IPS-20b (cell line): ENCODE results near the gene IHH.

Experiments
- H3K27ac ChIP-seq: one replicate; pipeline ENCODE4 v1.5.1; 2013; ENCODE audit warnings: low read length
- H3K27me3 ChIP-seq: 2 replicates; pipeline ENCODE4 v1.6.1; 2013; ENCODE audit warnings: mild to moderate bottlenecking, low read length, inconsistent platforms; ENCODE audit not compliant: insufficient read depth
- H3K36me3 ChIP-seq: 2 replicates; pipeline ENCODE4 v1.6.1; 2013; ENCODE audit warnings: low read depth, mild to moderate bottlenecking, inconsistent platforms, low read length, moderate library complexity; ENCODE audit not compliant: insufficient read depth
- H3K4me1 ChIP-seq: 2 replicates; pipeline ENCODE4 v1.6.1; 2013; ENCODE audit warnings: mild to moderate bottlenecking, control low read depth, inconsistent platforms, low read length, moderate library complexity; ENCODE audit not compliant: insufficient read depth
- H3K4me3 ChIP-seq: 2 replicates; pipeline ENCODE4 v1.5.1; 2013; ENCODE audit warnings: mild to moderate bottlenecking, low read length, inconsistent platforms
- H3K9ac ChIP-seq: 2 replicates; pipeline ENCODE4 v1.6.1; 2013; ENCODE audit warnings: low read depth, mild to moderate bottlenecking, inconsistent platforms, low read length, moderate library complexity
- H3K9me3 ChIP-seq: 2 replicates; pipeline ENCODE4 v1.6.1; 2013; ENCODE audit warnings: mild to moderate bottlenecking, low read depth, low read length, inconsistent platforms; ENCODE audit not compliant: insufficient read depth

The IHH gene

GRCh38 chr2:219060821-219061791 is at the start of gene IHH:
Gene IHH (minus strand): TSS chr2:219060921. CDS start chr2:219060467, 454 bp downstream.
- no peaks in the 10 kb centered on the region for H3K9me3 ChIP-seq
- no peak within 1 kb of the TSS for H3K9ac ChIP-seq
- peak within 1 kb of the TSS; percentile 33; the same call in 1 of the 2 replicates for H3K4me3 ChIP-seq
- H3K36me3 ChIP-seq, result no peaks in the 10 kb centered on the region
- H3K4me1 ChIP-seq, result peaks cover 4% of the 10 kb centered on the region; the same call in 1 of the 2 replicates
- H3K27me3 ChIP-seq, result peaks cover 100% of the 10 kb centered on the region
- no peak within 1 kb of the TSS for H3K27ac ChIP-seq

- no peaks in the 10 kb centered on the region for H3K4me1 ChIP-seq
- no peaks in the 10 kb centered on the region for H3K36me3 ChIP-seq
- no peak overlapping the region for H3K4me3 ChIP-seq
- H3K9me3 ChIP-seq, result no peaks in the 10 kb centered on the region
- no peaks in the 10 kb centered on the region for H3K27me3 ChIP-seq
- H3K27ac ChIP-seq, result no peak overlapping the region
- H3K9ac ChIP-seq, result no peak overlapping the region
Measured at GRCh38 chr2:219109471-219109870, 48.8 kb upstream of the IHH start.

GRCh38 chr2:219107758-219108157 is 47.0 kb upstream of the IHH start:
- Histone ChIP-seq H3K4me1 (no peaks in the 10 kb centered on the region), H3K4me3 (no peak overlapping the region), H3K9ac (no peak overlapping the region), H3K36me3 (no peaks in the 10 kb centered on the region), H3K9me3 (no peaks in the 10 kb centered on the region), H3K27ac (no peak overlapping the region), H3K27me3 (no peaks in the 10 kb centered on the region)

- Histone ChIP-seq H3K9ac (no peak overlapping the region), H3K36me3 (no peaks in the 10 kb centered on the region), H3K27me3 (no peaks in the 10 kb centered on the region), H3K9me3 (no peaks in the 10 kb centered on the region), H3K4me1 (no peaks in the 10 kb centered on the region), H3K27ac (no peak overlapping the region), H3K4me3 (no peak overlapping the region)
Measured at GRCh38 chr2:219106251-219106650, 45.5 kb upstream of the IHH start.

- no peak overlapping the region for H3K4me3 ChIP-seq
- no peaks in the 10 kb centered on the region for H3K27me3 ChIP-seq
- no peaks in the 10 kb centered on the region for H3K9me3 ChIP-seq
- H3K36me3 ChIP-seq, result no peaks in the 10 kb centered on the region
- no peaks in the 10 kb centered on the region for H3K4me1 ChIP-seq
- no peak overlapping the region for H3K27ac ChIP-seq
- H3K9ac ChIP-seq, result no peak overlapping the region
Measured at GRCh38 chr2:219104107-219105035, 43.6 kb upstream of the IHH start.

GRCh38 chr2:219099329-219099728 is 38.6 kb upstream of the IHH start:
- H3K4me1 ChIP-seq, result no peaks in the 10 kb centered on the region
- no peak overlapping the region for H3K27ac ChIP-seq
- no peaks in the 10 kb centered on the region for H3K27me3 ChIP-seq
- no peaks in the 10 kb centered on the region for H3K9me3 ChIP-seq
- H3K9ac ChIP-seq, result no peak overlapping the region
- no peak overlapping the region for H3K4me3 ChIP-seq
- no peaks in the 10 kb centered on the region for H3K36me3 ChIP-seq

GRCh38 chr2:219095406-219095935 is 34.8 kb upstream of the IHH start:
- Histone ChIP-seq H3K27me3 (no peaks in the 10 kb centered on the region), H3K27ac (no peak overlapping the region), H3K4me1 (no peaks in the 10 kb centered on the region), H3K9ac (no peak overlapping the region), H3K9me3 (no peaks in the 10 kb centered on the region), H3K36me3 (no peaks in the 10 kb centered on the region; the same call in 1 of the 2 replicates), H3K4me3 (no peak overlapping the region)

GRCh38 chr2:219094171-219094570 is 33.5 kb upstream of the IHH start:
- no peak overlapping the region for H3K27ac ChIP-seq
- no peak overlapping the region for H3K4me3 ChIP-seq
- no peak overlapping the region for H3K9ac ChIP-seq
- no peaks in the 10 kb centered on the region; the same call in 1 of the 2 replicates for H3K36me3 ChIP-seq
- H3K9me3 ChIP-seq, result no peaks in the 10 kb centered on the region
- no peaks in the 10 kb centered on the region for H3K4me1 ChIP-seq
- H3K27me3 ChIP-seq, result no peaks in the 10 kb centered on the region

GRCh38 chr2:219090436-219091299 is 29.9 kb upstream of the IHH start:
- H3K4me1 ChIP-seq, result peaks cover 5% of the 10 kb centered on the region; the same call in 1 of the 2 replicates
- H3K4me3 ChIP-seq, result no peak overlapping the region
- H3K9me3 ChIP-seq, result no peaks in the 10 kb centered on the region
- H3K36me3 ChIP-seq, result no peaks in the 10 kb centered on the region; the same call in 1 of the 2 replicates
- H3K9ac ChIP-seq, result no peak overlapping the region
- H3K27ac ChIP-seq, result no peak overlapping the region
- H3K27me3 ChIP-seq, result no peaks in the 10 kb centered on the region

- H3K36me3 ChIP-seq, result no peaks in the 10 kb centered on the region; the same call in 1 of the 2 replicates
- H3K4me1 ChIP-seq, result peaks cover 5% of the 10 kb centered on the region; the same call in 1 of the 2 replicates
- no peak overlapping the region for H3K4me3 ChIP-seq
- no peak overlapping the region for H3K27ac ChIP-seq
- no peak overlapping the region for H3K9ac ChIP-seq
- H3K9me3 ChIP-seq, result no peaks in the 10 kb centered on the region
- no peaks in the 10 kb centered on the region for H3K27me3 ChIP-seq
Measured at GRCh38 chr2:219089330-219089729, 28.6 kb upstream of the IHH start.
